ENCODE results near the gene TCAIM. TPM values are rescaled to one million over a fixed set of nuclear protein-coding genes. Genes with fewer than 3 reads are reported as not detected.

The TCAIM gene
- total RNA-seq, 1 experiment from 2014 or later: 18.4 TPM

DNA sequence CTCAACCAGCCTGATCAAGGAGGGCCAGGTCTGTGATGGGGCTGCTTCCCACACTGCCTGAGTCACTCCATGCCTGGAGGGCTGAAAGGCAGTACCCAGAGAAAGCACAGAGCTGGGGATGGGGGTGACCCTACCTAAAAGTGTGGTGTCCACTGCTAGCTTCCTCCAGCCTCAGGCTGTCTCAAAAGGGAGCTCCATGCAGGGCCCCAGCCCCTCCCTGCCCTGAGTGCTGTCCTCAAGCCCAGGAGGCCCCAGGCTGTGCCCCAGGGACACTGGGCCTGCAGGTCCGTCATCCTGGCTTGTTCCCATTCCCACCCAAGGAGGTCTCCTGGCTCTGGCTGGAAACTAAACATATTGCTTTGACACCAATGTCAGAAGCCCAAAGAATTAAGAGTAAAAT, 82.1 kb downstream of the TCAIM start:
- H3K27ac ChIP-seq (ENCODE audit: low read depth, low read length): no peak overlapping the region
- no peak for ATAC-seq
- H4K20me1 ChIP-seq (ENCODE audit: insufficient read depth): no peaks in the 10 kb centered on the region
- no peaks in the 10 kb centered on the region for H3K4me1 ChIP-seq (ENCODE audit: control insufficient read depth in 1 of 2, insufficient read depth in 2 of 2, low read length in 2 of 2)
- ChIA-PET POLR2A (no interaction called here), CTCF (no interaction called here), RAD21 (ENCODE audit: low non-redundant PET in 1 of 2, low total read pairs in 2 of 2, uncharacterized antibody in 2 of 2, unreplicated experiment in 2 of 2) (no interaction called here)
- intact Hi-C loops (cut with micrococcal nuclease): no loop called here
- no peaks in the 10 kb centered on the region for H3K79me2 ChIP-seq (ENCODE audit: insufficient read depth, low read length)
- no peaks in the 10 kb centered on the region for H3K27me3 ChIP-seq (ENCODE audit: insufficient read depth, low read length)
- no peaks in the 10 kb centered on the region for H3K9me2 ChIP-seq (ENCODE audit: insufficient read depth)
- H3K4me3 ChIP-seq (replicated peaks in 1 of 2; ENCODE audit: low read depth in 1 of 2, low read length in 2 of 2): no peak overlapping the region
- BruUV-seq (replicated peaks): no TSS peak
- no peaks in the 10 kb centered on the region for H3K36me3 ChIP-seq (ENCODE audit: control insufficient read depth in 1 of 2, insufficient read depth in 2 of 2, low read length in 2 of 2)
- no peak for TF ChIP-seq YY1 (IDR thresholded peaks at IDR 0.05; ENCODE audit: extremely low read depth, insufficient replicate concordance, low read depth, low read length)
- TF ChIP-seq POLR2AphosphoS5 (IDR thresholded peaks at IDR 0.05; ENCODE audit: low read depth, low read length): no peak
- TF ChIP-seq TCF7L2 (IDR thresholded peaks at IDR 0.05; ENCODE audit: borderline replicate concordance, extremely low read depth, insufficient read depth, insufficient read length): no peak
- no peak for TF ChIP-seq FOSL1 (IDR thresholded peaks at IDR 0.05; ENCODE audit: low read depth)
- TF ChIP-seq, protein P1, sequence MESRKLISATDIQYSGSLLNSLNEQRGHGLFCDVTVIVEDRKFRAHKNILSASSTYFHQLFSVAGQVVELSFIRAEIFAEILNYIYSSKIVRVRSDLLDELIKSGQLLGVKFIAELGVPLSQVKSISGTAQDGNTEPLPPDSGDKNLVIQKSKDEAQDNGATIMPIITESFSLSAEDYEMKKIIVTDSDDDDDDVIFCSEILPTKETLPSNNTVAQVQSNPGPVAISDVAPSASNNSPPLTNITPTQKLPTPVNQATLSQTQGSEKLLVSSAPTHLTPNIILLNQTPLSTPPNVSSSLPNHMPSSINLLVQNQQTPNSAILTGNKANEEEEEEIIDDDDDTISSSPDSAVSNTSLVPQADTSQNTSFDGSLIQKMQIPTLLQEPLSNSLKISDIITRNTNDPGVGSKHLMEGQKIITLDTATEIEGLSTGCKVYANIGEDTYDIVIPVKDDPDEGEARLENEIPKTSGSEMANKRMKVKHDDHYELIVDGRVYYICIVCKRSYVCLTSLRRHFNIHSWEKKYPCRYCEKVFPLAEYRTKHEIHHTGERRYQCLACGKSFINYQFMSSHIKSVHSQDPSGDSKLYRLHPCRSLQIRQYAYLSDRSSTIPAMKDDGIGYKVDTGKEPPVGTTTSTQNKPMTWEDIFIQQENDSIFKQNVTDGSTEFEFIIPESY (IDR thresholded peaks at IDR 0.05; ENCODE audit: extremely low read depth, insufficient replicate concordance, low read length): no peak
- TF ChIP-seq EZH2phosphoT487 (IDR thresholded peaks at IDR 0.05; ENCODE audit: borderline replicate concordance): no peak
- TF ChIP-seq ATF3 (IDR thresholded peaks at IDR 0.05): no peak
- TF ChIP-seq SRF (IDR thresholded peaks at IDR 0.05; ENCODE audit: low read depth): no peak
- H3K4me2 ChIP-seq (ENCODE audit: low read length): no peak overlapping the region
- no peaks in the 10 kb centered on the region for H3K9me3 ChIP-seq (ENCODE audit: control insufficient read depth in 1 of 2, insufficient read depth in 1 of 2, low read depth in 1 of 2, low read length in 2 of 2)
- no peak overlapping the region for H2AFZ ChIP-seq (ENCODE audit: low read depth, low read length, poor library complexity, severe bottlenecking)
- no peak for DNase-seq (ENCODE audit: low read depth, low spot score)
- H3K9ac ChIP-seq (ENCODE audit: low read length): no peak overlapping the region

All from HCT116 (cell line).